Mesothelial cell of epicardium (in vitro differentiated cells): Measurements from ENCODE around the gene GRID1. TPM values are rescaled to one million over a fixed set of nuclear protein-coding genes. Genes with fewer than 3 reads are reported as not detected.

Experiments used
- DNase-seq, 2 experiments: peaks; one replicate each; pipeline ENCODE4 v3.0.0; 2021; ENCODE audit warnings: low spot score in 2 of 2; ENCODE audit not compliant: unreplicated experiment in 2 of 2
- H3K27ac Mint-ChIP-seq: 2 replicates; pipeline ENCODE4 v1.8.0; 2021; ENCODE audit warnings: mixed read lengths
- H3K27me3 Mint-ChIP-seq: 2 replicates; pipeline ENCODE4 v1.8.0; 2021; ENCODE audit warnings: low read depth, mixed read lengths
- H3K36me3 Mint-ChIP-seq: 2 replicates; pipeline ENCODE4 v1.8.0; 2021; ENCODE audit warnings: mixed read lengths
- H3K4me1 Mint-ChIP-seq: 2 replicates; pipeline ENCODE4 v1.8.0; 2021; ENCODE audit warnings: mixed read lengths
- H3K4me3 Mint-ChIP-seq: 2 replicates; pipeline ENCODE4 v1.8.0; 2021; ENCODE audit warnings: mild to moderate bottlenecking, moderate library complexity, mixed read lengths
- H3K9me3 Mint-ChIP-seq: 2 replicates; pipeline ENCODE4 v1.8.0; 2021; ENCODE audit warnings: mixed read lengths
- CTCF ChIP-seq: fragments of 200-600 bp; sonication (generic); IDR thresholded peaks from one replicate; pipeline ENCODE4 v1.5.0; 2021; ENCODE audit warnings: antibody characterized with exemption; ENCODE audit not compliant: unreplicated experiment
- total RNA-seq: library from RNA; stranded (reverse); gene quantifications from 3 replicates; pipeline ENCODE4 v1.2.1, GENCODE V29; 2021

GRID1 gene
- total RNA-seq, 1 donor from 2014 or later = 0.22 TPM

DNA sequence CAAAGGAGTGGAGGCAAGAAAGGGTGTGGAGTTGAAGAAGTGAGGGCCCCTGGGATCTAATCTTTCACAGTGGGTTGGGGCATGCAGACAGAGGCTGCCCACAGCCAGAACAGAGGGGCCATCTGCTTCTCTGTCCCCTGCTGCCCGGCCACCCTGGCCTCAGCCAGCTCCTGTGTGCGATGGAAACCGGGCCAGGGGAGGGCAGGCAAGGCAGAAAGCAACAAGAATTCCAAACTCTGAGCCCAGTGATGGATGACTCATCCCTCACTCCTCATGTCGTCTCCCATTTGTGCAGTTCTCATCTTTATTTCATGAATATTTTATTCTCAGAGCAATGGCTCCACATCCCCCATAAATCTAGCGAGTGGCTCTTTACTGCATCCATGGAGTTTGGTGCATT is 757.1 kb downstream of the GRID1 start:
- Mint-ChIP-seq H3K36me3 (no peaks in the 10 kb centered on the region), H3K9me3 (no peaks in the 10 kb centered on the region)

GRCh38 chr10:85608706-85609105 is 757.9 kb downstream of the GRID1 start:
- Mint-ChIP-seq H3K36me3 (no peaks in the 10 kb centered on the region), H3K9me3 (no peaks in the 10 kb centered on the region), H3K27ac (no peak overlapping the region), H3K4me1 (no peaks in the 10 kb centered on the region), H3K4me3 (no peak overlapping the region), H3K27me3 (peaks cover 5% of the 10 kb centered on the region)
- DNase-seq = peak in 1 of 2 experiments; percentile 9
- TF ChIP-seq CTCF = no peak

More for the DNA sequence above, 757.1 kb downstream of the GRID1 start:
- Mint-ChIP-seq H3K4me3 (no peak overlapping the region), H3K27ac (no peak overlapping the region), H3K27me3 (peaks cover 5% of the 10 kb centered on the region), H3K4me1 (no peaks in the 10 kb centered on the region)
- peak in 1 of 2 experiments; percentile 34 for DNase-seq
- TF ChIP-seq CTCF = no peak

DNA sequence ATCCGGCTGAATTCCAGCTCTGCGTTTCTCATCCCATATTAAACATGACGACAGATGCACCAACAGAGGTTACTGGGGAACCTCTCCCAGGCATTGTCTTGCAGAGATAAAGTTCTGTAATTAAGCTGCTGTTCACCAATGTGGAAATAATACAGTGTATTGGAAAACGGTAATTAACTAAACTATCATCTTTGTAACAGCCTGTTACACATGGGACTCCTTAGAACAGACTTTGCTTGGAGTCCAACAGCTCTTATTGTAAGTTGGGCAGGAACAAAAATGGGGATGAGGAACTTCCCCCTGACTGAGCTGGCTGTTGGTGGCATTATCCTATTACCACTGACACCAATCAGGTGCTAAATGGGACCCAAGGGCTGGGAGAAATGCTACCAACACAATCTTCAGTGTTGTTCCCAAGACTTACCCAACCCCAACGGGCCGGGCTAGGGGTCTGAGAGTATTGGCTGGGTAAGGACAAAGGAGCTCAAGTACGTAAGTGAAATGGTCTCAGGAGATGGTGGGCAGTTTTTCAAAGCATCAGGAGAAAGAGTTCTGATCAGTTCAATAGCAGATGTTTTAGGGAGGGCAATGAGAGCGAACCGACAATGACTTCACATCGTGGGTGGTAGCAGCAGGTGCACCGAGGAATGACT is 759.4 kb downstream of the GRID1 start:
- Mint-ChIP-seq H3K27me3 (peaks cover 8% of the 10 kb centered on the region), H3K4me3 (no peak overlapping the region), H3K4me1 (no peaks in the 10 kb centered on the region), H3K9me3 (no peaks in the 10 kb centered on the region), H3K36me3 (no peaks in the 10 kb centered on the region), H3K27ac (no peak overlapping the region)
- DNase-seq = peak in 1 of 2 experiments; percentile 10
- no peak for TF ChIP-seq CTCF

DNA sequence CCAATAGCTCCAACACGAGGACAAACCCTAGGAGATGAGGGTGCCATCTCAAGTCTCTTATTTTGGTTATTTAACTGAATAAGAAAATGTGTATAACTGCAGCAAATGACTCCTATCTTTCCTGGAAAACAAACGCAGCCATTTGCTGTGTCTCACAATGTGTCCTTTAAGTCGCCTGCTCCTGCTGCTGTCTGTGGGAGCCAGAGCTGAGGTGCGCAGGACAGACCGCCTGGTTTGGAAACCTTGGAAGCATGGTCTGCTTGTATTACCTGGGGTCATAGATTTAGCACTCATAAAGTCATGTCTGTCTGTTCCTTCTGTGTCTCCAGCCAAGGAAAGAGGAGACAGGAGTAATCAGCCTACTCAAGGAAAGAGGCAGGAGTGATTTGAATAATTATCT is 760.2 kb downstream of the GRID1 start:
- Mint-ChIP-seq H3K36me3 (no peaks in the 10 kb centered on the region), H3K27me3 (peaks cover 8% of the 10 kb centered on the region), H3K4me3 (no peak overlapping the region), H3K4me1 (no peaks in the 10 kb centered on the region), H3K27ac (no peak overlapping the region), H3K9me3 (no peaks in the 10 kb centered on the region)
- TF ChIP-seq CTCF = no peak
- no peak for DNase-seq

GRCh38 chr10:85604884-85605283 is 761.7 kb downstream of the GRID1 start:
- DNase-seq = peak in 1 of 2 experiments; percentile 3
- no peak overlapping the region for H3K27ac Mint-ChIP-seq
- no peaks in the 10 kb centered on the region for H3K36me3 Mint-ChIP-seq
- no peaks in the 10 kb centered on the region for H3K9me3 Mint-ChIP-seq
- H3K4me3 Mint-ChIP-seq = no peak overlapping the region
- no peaks in the 10 kb centered on the region for H3K4me1 Mint-ChIP-seq
- H3K27me3 Mint-ChIP-seq = peaks cover 4% of the 10 kb centered on the region
- no peak for TF ChIP-seq CTCF
